HT-29 (cell line): ENCODE data around the gene FOXE3. TPM values are rescaled to one million over a fixed set of nuclear protein-coding genes. Genes with fewer than 3 reads are reported as not detected.
"Not testable (repeated sequence)": the region's sequence is repeated elsewhere in the genome, so short reads cannot be mapped to it uniquely, and the experiment has no call there.

ENCODE experiments used
- DNase-seq: peaks from one replicate; pipeline ENCODE4 v3.0.0-alpha.2; 2015; ENCODE audit warnings: low spot score
- total RNA-seq: library from RNA; depleted of rRNA; stranded (reverse); fragments of >200 nt; shearing (Covaris generic); gene quantifications from 2 replicates; pipeline ENCODE4 v1.2.3, GENCODE V29; 2014; rRNA removed

Gene FOXE3
- total RNA-seq, 1 experiment from 2014 or later: not detected

- DNase-seq: no peak
Measured at GRCh38 chr1:47445823-47446550, 29.9 kb downstream of the FOXE3 start.

DNA sequence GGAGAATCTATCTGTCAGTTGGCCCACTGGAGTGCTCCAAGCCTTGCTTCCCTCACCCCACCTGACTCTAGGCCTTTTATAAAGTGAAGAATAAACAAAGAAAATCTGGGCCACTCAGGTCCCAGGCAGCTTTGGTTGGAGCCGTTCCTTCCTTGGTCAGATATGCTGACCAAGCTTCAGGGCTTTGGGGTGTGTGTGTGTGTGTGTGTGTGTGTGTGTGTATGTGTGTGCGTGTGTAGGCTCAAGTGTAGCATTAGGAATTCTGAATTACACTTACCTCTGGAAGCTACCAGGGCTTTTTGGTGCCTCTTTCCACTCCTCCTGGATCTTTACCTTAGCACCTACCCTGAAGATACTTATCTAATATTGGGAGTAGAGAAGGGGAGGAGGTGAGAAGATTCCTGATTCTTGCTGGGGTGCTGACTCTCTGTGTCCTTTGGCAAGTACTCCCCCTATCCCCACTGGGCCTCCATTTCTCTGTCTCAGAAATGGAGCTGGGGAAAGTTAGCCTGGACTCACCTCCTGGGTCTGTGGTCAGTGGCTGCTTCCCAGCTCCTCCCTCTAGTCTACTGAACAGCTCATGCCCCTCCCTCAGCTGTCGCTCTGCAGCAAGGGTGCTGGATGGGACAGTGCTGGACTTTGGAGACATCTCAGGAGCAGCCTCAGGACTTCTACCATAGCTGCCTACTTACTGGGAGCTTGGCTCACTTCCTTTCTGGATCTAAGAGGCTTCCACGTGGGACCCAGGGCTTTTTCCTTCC, 32.6 kb downstream of the FOXE3 start:
- no peak for DNase-seq

DNA sequence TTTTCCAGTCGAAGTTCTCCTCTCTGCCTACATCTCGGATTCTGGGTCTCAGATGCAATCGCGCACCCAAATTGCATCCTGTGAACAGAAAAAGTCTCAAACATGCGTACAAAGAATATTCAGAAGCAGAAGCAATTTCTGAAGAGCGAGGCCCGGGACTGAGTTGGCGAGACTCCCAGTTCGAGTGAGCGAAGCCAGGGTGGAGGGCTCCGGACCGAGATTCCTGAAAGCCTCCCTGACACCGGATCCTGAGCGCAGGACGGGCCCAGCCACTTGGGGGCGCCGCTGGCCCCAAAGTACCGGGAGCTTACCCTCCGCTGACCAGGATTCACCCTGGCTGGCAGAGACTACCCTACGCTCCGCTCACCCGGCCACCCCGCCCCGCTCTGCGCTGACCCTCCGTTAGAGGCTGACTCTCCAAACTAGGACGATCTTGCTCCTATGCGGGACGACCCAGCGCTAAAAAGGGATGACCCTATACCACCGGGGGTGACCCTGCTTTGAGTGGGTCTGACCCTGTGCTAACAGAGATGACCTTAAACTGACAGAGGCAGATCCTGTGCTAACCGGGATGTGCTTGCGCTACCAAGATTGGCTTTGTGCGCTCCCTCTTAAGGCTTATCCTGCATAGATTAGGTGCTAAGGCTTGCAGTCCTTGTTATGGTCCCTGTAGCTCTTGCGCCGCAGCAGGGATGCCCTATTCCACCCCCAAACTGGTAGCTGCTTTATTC, 33.9 kb downstream of the FOXE3 start:
- DNase-seq: peak; percentile 36

DNA sequence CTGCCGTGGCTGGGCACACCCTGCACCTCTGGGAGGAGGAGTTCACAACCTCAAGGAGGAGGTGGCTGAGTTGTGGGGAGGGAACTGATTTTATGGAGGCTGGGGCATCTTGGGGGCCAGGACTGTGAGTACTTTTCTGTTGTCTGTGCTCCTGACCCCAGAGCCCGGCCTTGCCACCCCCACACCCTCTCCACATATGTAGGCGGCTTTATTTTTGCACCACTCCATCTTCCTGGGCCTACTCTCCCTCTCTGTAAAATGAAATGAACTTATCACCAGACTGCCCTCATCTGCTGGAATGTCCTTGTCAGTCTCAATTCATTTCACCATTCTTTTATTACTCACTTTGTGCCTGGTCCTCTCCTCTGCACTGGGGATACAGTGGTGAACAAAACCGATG, 34.5 kb downstream of the FOXE3 start:
- no peak for DNase-seq

- DNase-seq: no peak
Measured at GRCh38 chr1:47452426-47452825, 36.3 kb downstream of the FOXE3 start.

DNA sequence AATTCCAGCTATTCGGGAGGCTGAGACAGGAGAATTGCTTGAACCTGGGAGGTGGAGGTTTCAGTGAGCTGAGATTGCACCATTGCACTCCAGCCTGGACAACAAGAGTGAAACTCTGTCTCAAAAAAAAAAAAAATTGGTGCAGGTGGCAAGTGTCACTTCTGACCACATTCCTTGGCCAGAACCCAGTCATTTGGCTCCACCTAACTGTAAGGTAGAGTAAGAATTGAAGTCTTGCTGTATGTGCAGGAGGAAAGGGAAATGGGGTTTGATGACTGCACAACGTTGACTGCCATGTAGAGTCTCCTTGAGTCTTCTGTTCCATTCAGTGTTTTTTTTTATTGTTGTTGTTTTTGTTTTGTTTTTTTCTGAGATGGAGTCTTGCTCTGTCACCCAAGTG, 37.8 kb downstream of the FOXE3 start:
- peak; percentile 22 for DNase-seq

- DNase-seq: no peak
Measured at GRCh38 chr1:47456250-47456649, 40.2 kb downstream of the FOXE3 start.

DNA sequence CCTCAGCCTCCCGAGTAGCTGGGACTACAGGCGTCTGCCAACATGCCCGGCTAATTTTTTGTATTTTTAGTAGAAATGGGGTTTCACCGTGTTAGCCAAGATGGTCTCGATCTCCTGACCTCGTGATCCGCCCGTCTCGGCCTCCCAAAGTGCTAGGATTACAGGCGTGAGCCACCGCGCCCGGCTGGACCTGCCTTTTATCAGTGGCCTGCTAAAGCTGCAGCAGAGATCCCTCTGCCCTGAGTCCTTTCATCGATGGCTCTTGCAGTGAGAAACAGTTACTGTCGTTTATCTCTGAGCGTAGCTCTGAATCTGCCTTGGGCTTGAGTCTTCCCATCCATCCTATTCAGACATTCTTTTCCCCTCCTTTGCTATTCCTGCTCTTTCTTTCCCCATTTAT, 41.5 kb downstream of the FOXE3 start:
- DNase-seq: not testable (repeated sequence)

DNA sequence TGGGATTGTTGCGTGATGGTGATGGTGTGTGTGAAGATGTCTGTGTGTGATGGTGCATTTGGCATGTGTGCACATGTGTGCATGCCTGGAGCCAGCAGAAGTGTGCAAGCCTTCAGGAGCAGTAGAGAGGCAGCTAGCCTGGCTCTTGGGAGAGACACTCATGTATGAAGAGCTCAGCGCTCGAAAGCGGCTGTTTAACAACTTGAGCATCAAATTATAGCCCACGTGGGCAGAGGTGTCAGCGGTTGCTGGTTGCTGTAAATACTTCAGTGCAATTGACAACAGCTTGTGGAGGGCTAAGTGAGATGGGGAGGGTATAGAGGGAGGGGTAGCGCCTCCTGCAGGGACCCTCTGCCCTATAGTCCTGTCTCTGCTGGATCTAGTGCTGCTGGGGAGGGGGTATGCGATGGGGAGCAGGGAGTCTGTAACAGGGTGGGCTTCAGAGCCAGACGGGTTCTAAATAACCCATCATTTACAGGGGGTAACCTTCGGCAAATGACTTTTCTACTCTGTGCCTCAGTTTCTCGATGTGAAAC, 43.2 kb downstream of the FOXE3 start:
- DNase-seq: no peak

- no peak for DNase-seq
Measured at GRCh38 chr1:47460040-47460439, 44.0 kb downstream of the FOXE3 start.

- no peak for DNase-seq
Measured at GRCh38 chr1:47460456-47460855, 44.4 kb downstream of the FOXE3 start.

GRCh38 chr1:47465605-47466004, 49.5 kb downstream of the FOXE3 start:
- no peak for DNase-seq

Other genes with a start within 250 kb of the FOXE3 start
- 32.9 and 38.0 TPM in 2 replicates for gene PDZK1IP1, start 226.2 kb upstream of the FOXE3 start, total RNA-seq
- not detected in 2 replicates for gene TAL1, start 184.1 kb upstream of the FOXE3 start, total RNA-seq
- gene STIL, start 102.1 kb upstream of the FOXE3 start, total RNA-seq: 12.4 and 12.6 TPM in 2 replicates
- gene CMPK1, start 82.5 kb upstream of the FOXE3 start, total RNA-seq: 51.4 and 57.7 TPM in 2 replicates
- gene FOXD2, start 21.8 kb downstream of the FOXE3 start, total RNA-seq: 2.8 TPM in 2 replicates